Panc1 (cell line): ENCODE measurements around the gene ADSS2. TPM values are rescaled to one million over a fixed set of nuclear protein-coding genes. Genes with fewer than 3 reads are reported as not detected.

ENCODE experiments used
- ATAC-seq: fragments of 200-7000 bp; cut with Tn5 transposase; 2 replicates; pipeline ENCODE4 v1.9.1; 2020; ENCODE audit warnings: mild to moderate bottlenecking, moderate library complexity
- BruUV-seq: library from RNA; stranded (reverse); fragments of 400-500 nt; replicated peaks from 2 replicates; lab custom pipeline; 2021; lab: Mats Ljungman, UMichigan
- CTCF ChIA-PET: fragments of 300-600 bp; sonication (Branson Sonifier 250); formaldehyde crosslinking; loops from one replicate; lab custom pipeline; 2022; ENCODE audit warnings: antibody characterized with exemption; lab: Charles Lee
- POLR2A ChIA-PET: fragments of 300-600 bp; sonication (Branson Sonifier 250); formaldehyde crosslinking; loops from one replicate; lab custom pipeline; 2022; ENCODE audit warnings: antibody characterized with exemption; lab: Charles Lee
- DNase-seq: peaks from one replicate; pipeline ENCODE4 v3.0.0-alpha.2; 2010; ENCODE audit warnings: low read depth, low spot score
- H3K27ac ChIP-seq: 2 replicates; pipeline ENCODE4 v1.5.1; 2011; ENCODE audit warnings: mild to moderate bottlenecking, low read length, inconsistent platforms
- H3K27me3 ChIP-seq: fragments of 200-500 bp; sonication (Bioruptor generic); 2 replicates; pipeline ENCODE4 v1.6.0; 2014; ENCODE audit warnings: low read length, inconsistent platforms; ENCODE audit not compliant: control insufficient read depth, insufficient read depth
- H3K36me3 ChIP-seq: fragments of 200-500 bp; sonication (Bioruptor generic); 2 replicates; pipeline ENCODE4 v1.5.1; 2014; ENCODE audit warnings: inconsistent platforms, mild to moderate bottlenecking, low read length, moderate library complexity; ENCODE audit not compliant: control insufficient read depth, insufficient read depth
- H3K4me1 ChIP-seq: 2 replicates; pipeline ENCODE4 v1.5.1; 2011; ENCODE audit warnings: inconsistent platforms, mild to moderate bottlenecking, low read length, moderate library complexity; ENCODE audit not compliant: control insufficient read depth, insufficient read depth
- H3K4me3 ChIP-seq, 2 experiments: 2 replicates each; pipeline ENCODE4 v1.5.1; 2011 to 2012; ENCODE audit warnings: low read depth in 2 of 2, low read length in 2 of 2, mild to moderate bottlenecking in 2 of 2, inconsistent platforms in 1 of 2, moderate library complexity in 1 of 2
- H3K9me3 ChIP-seq: fragments of 200-500 bp; sonication (Bioruptor generic); 2 replicates; pipeline ENCODE4 v1.5.1; 2014; ENCODE audit warnings: low read depth, mild to moderate bottlenecking, inconsistent platforms, low read length, moderate library complexity; ENCODE audit not compliant: control insufficient read depth, insufficient read depth
- POLR2AphosphoS5 ChIP-seq: IDR thresholded peaks from 2 replicates; pipeline ENCODE4 v1.6.1; 2012; ENCODE audit warnings: mild to moderate bottlenecking, low read depth, low read length, moderate library complexity
- SIN3A ChIP-seq: IDR thresholded peaks from 2 replicates; pipeline ENCODE4 v1.6.1; 2012; ENCODE audit warnings: low read depth, mild to moderate bottlenecking, low read length, moderate library complexity, borderline replicate concordance; ENCODE audit not compliant: insufficient read depth
- TCF7L2 ChIP-seq: IDR thresholded peaks from 2 replicates; pipeline ENCODE4 v1.6.1; 2011; ENCODE audit warnings: mild to moderate bottlenecking, low read depth, low read length, inconsistent platforms
- in situ Hi-C: cut with HindIII; loops from 2 replicates; pipeline ENCODE4 v1.10.0; 2016; ENCODE audit warnings: low sequenced_read_pairs, low pct_unique_long_range_greater_than_20kb
- intact Hi-C: fragments of 100-400 bp; cut with micrococcal nuclease; formaldehyde crosslinking; loops from one replicate; pipeline ENCODE4 v1.10.0; 2022; ENCODE audit not compliant: unreplicated experiment
- total RNA-seq: library from RNA; stranded (reverse); gene quantifications from one replicate; pipeline ENCODE4 v1.2.1, GENCODE V29; 2021; ENCODE audit not compliant: unreplicated experiment
- TF ChIP-seq, protein P1 (sequence below), 2 experiments: IDR thresholded peaks; 2 replicates each; pipeline ENCODE4 v1.6.1; 2011 to 2012; ENCODE audit warnings: low read depth in 2 of 2, control low read depth in 1 of 2, low read length in 1 of 2, mild to moderate bottlenecking in 1 of 2, moderate library complexity in 1 of 2; ENCODE audit not compliant: insufficient read depth in 1 of 2
- TF ChIP-seq, protein P2 (sequence below): fragments of 450-650 bp; IDR thresholded peaks from 2 replicates; pipeline ENCODE4 v1.5.1; 2017; ENCODE audit warnings: mild to moderate bottlenecking

Gene ADSS2
- total RNA-seq, 1 experiment from 2014 or later, result 42.2 TPM

DNA sequence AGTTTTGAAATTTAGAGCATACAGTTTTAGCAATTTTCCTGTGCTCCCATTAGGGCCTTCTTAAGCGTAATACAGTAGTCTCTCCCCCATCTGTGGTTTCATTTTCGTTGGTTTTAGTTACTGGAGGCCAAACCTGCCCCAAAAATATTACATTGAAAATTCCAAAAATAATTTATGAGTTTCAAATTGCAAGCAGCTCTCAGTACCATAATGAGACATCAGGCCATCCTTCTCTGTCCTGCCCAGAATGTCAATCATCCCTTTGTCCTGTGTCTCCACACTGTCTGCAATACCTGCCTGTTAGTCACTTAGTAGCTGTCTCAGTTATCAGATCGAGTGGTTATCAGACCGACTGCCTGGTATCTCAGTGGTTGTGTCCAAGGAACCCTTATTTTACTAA, 45.4 kb downstream of the ADSS2 start:
- TF ChIP-seq, protein P1, sequence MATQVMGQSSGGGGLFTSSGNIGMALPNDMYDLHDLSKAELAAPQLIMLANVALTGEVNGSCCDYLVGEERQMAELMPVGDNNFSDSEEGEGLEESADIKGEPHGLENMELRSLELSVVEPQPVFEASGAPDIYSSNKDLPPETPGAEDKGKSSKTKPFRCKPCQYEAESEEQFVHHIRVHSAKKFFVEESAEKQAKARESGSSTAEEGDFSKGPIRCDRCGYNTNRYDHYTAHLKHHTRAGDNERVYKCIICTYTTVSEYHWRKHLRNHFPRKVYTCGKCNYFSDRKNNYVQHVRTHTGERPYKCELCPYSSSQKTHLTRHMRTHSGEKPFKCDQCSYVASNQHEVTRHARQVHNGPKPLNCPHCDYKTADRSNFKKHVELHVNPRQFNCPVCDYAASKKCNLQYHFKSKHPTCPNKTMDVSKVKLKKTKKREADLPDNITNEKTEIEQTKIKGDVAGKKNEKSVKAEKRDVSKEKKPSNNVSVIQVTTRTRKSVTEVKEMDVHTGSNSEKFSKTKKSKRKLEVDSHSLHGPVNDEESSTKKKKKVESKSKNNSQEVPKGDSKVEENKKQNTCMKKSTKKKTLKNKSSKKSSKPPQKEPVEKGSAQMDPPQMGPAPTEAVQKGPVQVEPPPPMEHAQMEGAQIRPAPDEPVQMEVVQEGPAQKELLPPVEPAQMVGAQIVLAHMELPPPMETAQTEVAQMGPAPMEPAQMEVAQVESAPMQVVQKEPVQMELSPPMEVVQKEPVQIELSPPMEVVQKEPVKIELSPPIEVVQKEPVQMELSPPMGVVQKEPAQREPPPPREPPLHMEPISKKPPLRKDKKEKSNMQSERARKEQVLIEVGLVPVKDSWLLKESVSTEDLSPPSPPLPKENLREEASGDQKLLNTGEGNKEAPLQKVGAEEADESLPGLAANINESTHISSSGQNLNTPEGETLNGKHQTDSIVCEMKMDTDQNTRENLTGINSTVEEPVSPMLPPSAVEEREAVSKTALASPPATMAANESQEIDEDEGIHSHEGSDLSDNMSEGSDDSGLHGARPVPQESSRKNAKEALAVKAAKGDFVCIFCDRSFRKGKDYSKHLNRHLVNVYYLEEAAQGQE (IDR thresholded peaks at IDR 0.05; ENCODE audit: insufficient read depth in 1 of 2, low read depth in 2 of 2, low read length in 1 of 2), result no peak
- no peak for TF ChIP-seq POLR2AphosphoS5
- no peak for TF ChIP-seq SIN3A
- no peak for TF ChIP-seq TCF7L2
- TF ChIP-seq, protein P2, sequence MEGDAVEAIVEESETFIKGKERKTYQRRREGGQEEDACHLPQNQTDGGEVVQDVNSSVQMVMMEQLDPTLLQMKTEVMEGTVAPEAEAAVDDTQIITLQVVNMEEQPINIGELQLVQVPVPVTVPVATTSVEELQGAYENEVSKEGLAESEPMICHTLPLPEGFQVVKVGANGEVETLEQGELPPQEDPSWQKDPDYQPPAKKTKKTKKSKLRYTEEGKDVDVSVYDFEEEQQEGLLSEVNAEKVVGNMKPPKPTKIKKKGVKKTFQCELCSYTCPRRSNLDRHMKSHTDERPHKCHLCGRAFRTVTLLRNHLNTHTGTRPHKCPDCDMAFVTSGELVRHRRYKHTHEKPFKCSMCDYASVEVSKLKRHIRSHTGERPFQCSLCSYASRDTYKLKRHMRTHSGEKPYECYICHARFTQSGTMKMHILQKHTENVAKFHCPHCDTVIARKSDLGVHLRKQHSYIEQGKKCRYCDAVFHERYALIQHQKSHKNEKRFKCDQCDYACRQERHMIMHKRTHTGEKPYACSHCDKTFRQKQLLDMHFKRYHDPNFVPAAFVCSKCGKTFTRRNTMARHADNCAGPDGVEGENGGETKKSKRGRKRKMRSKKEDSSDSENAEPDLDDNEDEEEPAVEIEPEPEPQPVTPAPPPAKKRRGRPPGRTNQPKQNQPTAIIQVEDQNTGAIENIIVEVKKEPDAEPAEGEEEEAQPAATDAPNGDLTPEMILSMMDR, result no peak
- Histone ChIP-seq H3K9me3 (peaks cover 26% of the 10 kb centered on the region), H3K27ac (no peak overlapping the region), H3K4me3 (no peak overlapping the region), H3K4me1 (no peaks in the 10 kb centered on the region), H3K36me3 (peaks cover 12% of the 10 kb centered on the region; the same call in 1 of the 2 replicates), H3K27me3 (no peaks in the 10 kb centered on the region)
- POLR2A ChIA-PET, result no interaction called here
- in situ Hi-C loops, result no loop called here
- no peak for DNase-seq
- no TSS peak for BruUV-seq
- CTCF ChIA-PET, result no interaction called here
- no peak for ATAC-seq
- intact Hi-C loops, result no loop called here

DNA sequence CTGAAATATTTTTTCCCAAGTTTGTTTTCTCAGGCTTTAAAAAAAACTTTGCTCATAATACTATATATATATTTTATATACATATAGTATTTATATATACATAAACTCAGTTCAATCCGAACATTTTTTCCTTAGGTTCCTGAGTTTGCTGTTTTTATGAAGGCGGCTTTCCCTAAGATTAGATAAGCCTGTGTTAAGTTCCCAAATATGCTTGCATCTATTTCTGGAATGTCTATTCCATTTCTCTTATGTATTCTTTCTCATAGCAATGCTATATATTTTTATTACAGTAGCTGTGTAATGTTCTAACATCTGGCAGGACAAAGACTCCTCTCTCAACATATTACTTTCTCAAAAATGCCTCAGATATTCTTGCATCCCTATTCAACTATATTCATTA, 45.9 kb downstream of the ADSS2 start:
- H3K27me3 ChIP-seq, result no peaks in the 10 kb centered on the region
- intact Hi-C loops, result no loop called here
- DNase-seq (no peak), ATAC-seq (no peak)
- TF ChIP-seq, protein P1 (IDR thresholded peaks at IDR 0.05; ENCODE audit: insufficient read depth in 1 of 2, low read depth in 2 of 2, low read length in 1 of 2), result no peak
- no peak for TF ChIP-seq POLR2AphosphoS5
- no peak for TF ChIP-seq SIN3A
- no peak for TF ChIP-seq TCF7L2
- TF ChIP-seq, protein P2, result no peak
- H3K4me1 ChIP-seq, result no peaks in the 10 kb centered on the region
- no peak overlapping the region for H3K4me3 ChIP-seq
- in situ Hi-C loops, result no loop called here
- ChIA-PET POLR2A (no interaction called here), CTCF (no interaction called here)
- peaks cover 30% of the 10 kb centered on the region for H3K9me3 ChIP-seq
- no TSS peak for BruUV-seq
- H3K27ac ChIP-seq, result no peak overlapping the region
- peaks cover 12% of the 10 kb centered on the region; the same call in 1 of the 2 replicates for H3K36me3 ChIP-seq
